Measurements from ENCODE around the gene BIRC2. TPM values are rescaled to one million over a fixed set of nuclear protein-coding genes. Genes with fewer than 3 reads are reported as not detected.

BIRC2 gene
- total RNA-seq, 1 donor from 2014 or later, result 52.1 TPM

- Histone ChIP-seq H3K4me3 (no peak overlapping the region), H3K9me3 (no peaks in the 10 kb centered on the region), H3K27ac (no peak overlapping the region), H3K36me3 (no peaks in the 10 kb centered on the region), H3K4me1 (peaks cover 24% of the 10 kb centered on the region), H3K27me3 (no peaks in the 10 kb centered on the region)
- intact Hi-C loops (cut with DNase I), result no loop called here
- TF ChIP-seq POLR2A (IDR thresholded peaks at IDR 0.05) (no peak), POLR2AphosphoS5 (IDR thresholded peaks at IDR 0.05; ENCODE audit: insufficient read depth in 1 of 2, low read depth in 1 of 2) (no peak), CTCF (IDR thresholded peaks at IDR 0.05) (no peak)
- no peak for DNase-seq (ENCODE audit: extremely low spot score in 2 of 2)
Observed at GRCh38 chr11:102320679-102321078, 26.3 kb upstream of the BIRC2 start.

DNA sequence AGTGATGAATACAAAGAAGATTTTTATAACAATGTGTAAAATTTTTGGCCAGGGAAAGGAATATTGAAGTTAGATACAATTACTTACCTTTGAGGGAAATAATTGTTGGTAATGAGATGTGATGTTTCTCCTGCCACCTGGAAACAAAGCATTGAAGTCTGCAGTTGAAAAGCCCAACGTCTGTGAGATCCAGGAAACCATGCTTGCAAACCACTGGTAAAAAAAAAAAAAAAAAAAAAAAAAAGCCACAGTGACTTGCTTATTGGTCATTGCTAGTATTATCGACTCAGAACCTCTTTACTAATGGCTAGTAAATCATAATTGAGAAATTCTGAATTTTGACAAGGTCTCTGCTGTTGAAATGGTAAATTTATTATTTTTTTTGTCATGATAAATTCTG lies 24.5 kb upstream of the BIRC2 start:
- Histone ChIP-seq H3K4me3 (no peak overlapping the region), H3K27me3 (no peaks in the 10 kb centered on the region), H3K4me1 (peaks cover 17% of the 10 kb centered on the region), H3K27ac (no peak overlapping the region), H3K9me3 (no peaks in the 10 kb centered on the region), H3K36me3 (peaks cover 0 to 8% of the 10 kb centered on the region in 2 donors)
- intact Hi-C loops (cut with DNase I), result no loop called here
- TF ChIP-seq POLR2A (IDR thresholded peaks at IDR 0.05) (no peak), POLR2AphosphoS5 (IDR thresholded peaks at IDR 0.05; ENCODE audit: insufficient read depth in 1 of 2, low read depth in 1 of 2) (no peak), CTCF (IDR thresholded peaks at IDR 0.05) (no peak)
- DNase-seq (ENCODE audit: extremely low spot score in 2 of 2), result no peak

- Histone ChIP-seq H3K9me3 (no peaks in the 10 kb centered on the region), H3K27ac (no peak overlapping the region), H3K4me1 (peaks cover 7% of the 10 kb centered on the region), H3K27me3 (no peaks in the 10 kb centered on the region), H3K4me3 (no peak overlapping the region), H3K36me3 (peaks cover 0 to 16% of the 10 kb centered on the region in 2 donors)
- no peak for TF ChIP-seq CTCF (IDR thresholded peaks at IDR 0.05)
- no peak for TF ChIP-seq POLR2A (IDR thresholded peaks at IDR 0.05)
- no peak for TF ChIP-seq POLR2AphosphoS5 (IDR thresholded peaks at IDR 0.05; ENCODE audit: insufficient read depth in 1 of 2, low read depth in 1 of 2)
- DNase-seq (ENCODE audit: extremely low spot score in 2 of 2), result no peak
- intact Hi-C loops (cut with DNase I), result no loop called here
Observed at GRCh38 chr11:102323542-102324251, 23.3 kb upstream of the BIRC2 start.

DNA sequence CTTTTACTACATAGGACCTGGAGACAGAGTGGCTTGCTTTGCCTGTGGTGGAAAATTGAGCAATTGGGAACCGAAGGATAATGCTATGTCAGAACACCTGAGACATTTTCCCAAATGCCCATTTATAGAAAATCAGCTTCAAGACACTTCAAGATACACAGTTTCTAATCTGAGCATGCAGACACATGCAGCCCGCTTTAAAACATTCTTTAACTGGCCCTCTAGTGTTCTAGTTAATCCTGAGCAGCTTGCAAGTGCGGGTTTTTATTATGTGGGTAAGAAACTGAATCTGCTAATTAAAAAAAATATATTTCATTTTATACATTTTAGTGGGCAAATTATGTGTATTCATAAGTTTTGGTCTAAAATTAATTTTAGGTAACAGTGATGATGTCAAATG lies 21.9 kb upstream of the BIRC2 start:
- no peak overlapping the region for H3K4me3 ChIP-seq
- no peaks in the 10 kb centered on the region for H3K27me3 ChIP-seq
- no peaks in the 10 kb centered on the region for H3K9me3 ChIP-seq
- peaks cover 0 to 24% of the 10 kb centered on the region in 2 donors for H3K36me3 ChIP-seq
- intact Hi-C loops (cut with DNase I), result no loop called here
- no peaks in the 10 kb centered on the region for H3K4me1 ChIP-seq
- no peak overlapping the region for H3K27ac ChIP-seq
- no peak for TF ChIP-seq POLR2AphosphoS5 (IDR thresholded peaks at IDR 0.05; ENCODE audit: insufficient read depth in 1 of 2, low read depth in 1 of 2)
- TF ChIP-seq CTCF (IDR thresholded peaks at IDR 0.05), result no peak
- no peak for TF ChIP-seq POLR2A (IDR thresholded peaks at IDR 0.05)
- DNase-seq (ENCODE audit: extremely low spot score in 2 of 2), result no peak

DNA sequence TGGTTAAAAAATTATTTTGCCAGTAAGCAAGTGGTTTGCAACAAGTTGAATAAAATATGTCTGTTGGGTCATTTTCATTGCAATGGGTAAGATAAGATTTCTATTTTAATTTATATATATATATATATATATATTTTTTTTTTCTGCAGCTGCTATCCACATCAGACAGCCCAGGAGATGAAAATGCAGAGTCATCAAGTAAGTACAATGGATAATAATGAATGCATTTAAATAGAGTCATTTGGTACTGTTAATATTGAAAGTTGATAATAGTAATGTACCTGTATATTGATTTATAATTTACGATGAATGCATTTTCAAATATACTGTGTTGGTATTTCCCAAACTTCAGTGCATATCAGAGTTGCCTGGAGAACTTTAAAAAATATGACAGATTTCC lies 18.3 kb upstream of the BIRC2 start:
- no peak overlapping the region for H3K4me3 ChIP-seq
- no peak overlapping the region for H3K27ac ChIP-seq
- TF ChIP-seq POLR2AphosphoS5 (IDR thresholded peaks at IDR 0.05; ENCODE audit: insufficient read depth in 1 of 2, low read depth in 1 of 2) (no peak), POLR2A (IDR thresholded peaks at IDR 0.05) (no peak), CTCF (IDR thresholded peaks at IDR 0.05) (no peak)
- no peaks in the 10 kb centered on the region for H3K4me1 ChIP-seq
- H3K36me3 ChIP-seq, result peaks cover 0 to 24% of the 10 kb centered on the region in 2 donors
- DNase-seq (ENCODE audit: extremely low spot score in 2 of 2), result no peak
- intact Hi-C loops (cut with DNase I), result no loop called here
- no peaks in the 10 kb centered on the region for H3K9me3 ChIP-seq
- H3K27me3 ChIP-seq, result no peaks in the 10 kb centered on the region
